Measurements from ENCODE around the gene CCDC54.

The CCDC54 gene

GRCh38 chr3:107413264-107413663 lies 36.0 kb downstream of the CCDC54 start:
- DNase-seq (ENCODE audit: low read depth) = no peak
- no peak overlapping the region for H3K4me3 ChIP-seq (ENCODE audit: low read length)
- TF ChIP-seq, protein P1, sequence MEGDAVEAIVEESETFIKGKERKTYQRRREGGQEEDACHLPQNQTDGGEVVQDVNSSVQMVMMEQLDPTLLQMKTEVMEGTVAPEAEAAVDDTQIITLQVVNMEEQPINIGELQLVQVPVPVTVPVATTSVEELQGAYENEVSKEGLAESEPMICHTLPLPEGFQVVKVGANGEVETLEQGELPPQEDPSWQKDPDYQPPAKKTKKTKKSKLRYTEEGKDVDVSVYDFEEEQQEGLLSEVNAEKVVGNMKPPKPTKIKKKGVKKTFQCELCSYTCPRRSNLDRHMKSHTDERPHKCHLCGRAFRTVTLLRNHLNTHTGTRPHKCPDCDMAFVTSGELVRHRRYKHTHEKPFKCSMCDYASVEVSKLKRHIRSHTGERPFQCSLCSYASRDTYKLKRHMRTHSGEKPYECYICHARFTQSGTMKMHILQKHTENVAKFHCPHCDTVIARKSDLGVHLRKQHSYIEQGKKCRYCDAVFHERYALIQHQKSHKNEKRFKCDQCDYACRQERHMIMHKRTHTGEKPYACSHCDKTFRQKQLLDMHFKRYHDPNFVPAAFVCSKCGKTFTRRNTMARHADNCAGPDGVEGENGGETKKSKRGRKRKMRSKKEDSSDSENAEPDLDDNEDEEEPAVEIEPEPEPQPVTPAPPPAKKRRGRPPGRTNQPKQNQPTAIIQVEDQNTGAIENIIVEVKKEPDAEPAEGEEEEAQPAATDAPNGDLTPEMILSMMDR (conservative IDR thresholded peaks at IDR 0.05; ENCODE audit: low read length) = no peak

DNA sequence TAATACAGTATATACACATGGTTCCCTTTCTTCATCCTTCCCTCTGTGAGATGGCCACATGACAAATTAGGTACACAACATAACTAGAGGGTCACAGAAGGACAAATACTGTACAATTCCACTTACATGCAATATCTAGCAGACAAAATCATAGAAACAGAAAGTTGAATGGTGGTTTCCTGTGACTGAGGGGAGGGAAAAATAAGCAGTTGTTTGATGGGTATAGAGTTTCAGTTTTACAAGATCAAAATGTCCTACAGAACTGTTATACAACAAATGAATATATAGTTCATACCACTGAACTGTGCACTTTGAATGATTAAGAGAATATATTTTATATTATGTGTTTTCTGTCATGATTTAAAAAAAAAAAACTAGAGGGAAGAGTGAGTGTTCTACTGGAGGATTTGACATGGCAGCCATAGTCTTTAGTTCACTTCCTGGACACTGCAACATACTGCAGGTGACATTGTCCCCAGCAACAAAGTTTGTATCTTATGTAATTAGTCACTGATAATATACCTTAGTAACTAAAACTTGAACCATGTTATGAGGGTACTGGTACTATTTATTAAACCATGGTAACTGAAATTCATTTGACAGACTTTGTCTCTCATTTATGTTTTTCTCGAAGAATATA lies 37.2 kb downstream of the CCDC54 start:
- TF ChIP-seq, protein P1 (conservative IDR thresholded peaks at IDR 0.05; ENCODE audit: low read length) = no peak
- no peak overlapping the region for H3K4me3 ChIP-seq (ENCODE audit: low read length)
- DNase-seq (ENCODE audit: low read depth) = no peak

GRCh38 chr3:107416138-107416537 lies 38.9 kb downstream of the CCDC54 start:
- TF ChIP-seq, protein P1 (conservative IDR thresholded peaks at IDR 0.05; ENCODE audit: low read length) = no peak
- DNase-seq (ENCODE audit: low read depth) = no peak
- H3K4me3 ChIP-seq (ENCODE audit: low read length) = no peak overlapping the region

- H3K4me3 ChIP-seq (ENCODE audit: low read length) = no peak overlapping the region
- TF ChIP-seq, protein P1 (conservative IDR thresholded peaks at IDR 0.05; ENCODE audit: low read length) = no peak
- DNase-seq (ENCODE audit: low read depth) = peak; percentile 68
Measured at GRCh38 chr3:107416886-107417285, 39.6 kb downstream of the CCDC54 start.

DNA sequence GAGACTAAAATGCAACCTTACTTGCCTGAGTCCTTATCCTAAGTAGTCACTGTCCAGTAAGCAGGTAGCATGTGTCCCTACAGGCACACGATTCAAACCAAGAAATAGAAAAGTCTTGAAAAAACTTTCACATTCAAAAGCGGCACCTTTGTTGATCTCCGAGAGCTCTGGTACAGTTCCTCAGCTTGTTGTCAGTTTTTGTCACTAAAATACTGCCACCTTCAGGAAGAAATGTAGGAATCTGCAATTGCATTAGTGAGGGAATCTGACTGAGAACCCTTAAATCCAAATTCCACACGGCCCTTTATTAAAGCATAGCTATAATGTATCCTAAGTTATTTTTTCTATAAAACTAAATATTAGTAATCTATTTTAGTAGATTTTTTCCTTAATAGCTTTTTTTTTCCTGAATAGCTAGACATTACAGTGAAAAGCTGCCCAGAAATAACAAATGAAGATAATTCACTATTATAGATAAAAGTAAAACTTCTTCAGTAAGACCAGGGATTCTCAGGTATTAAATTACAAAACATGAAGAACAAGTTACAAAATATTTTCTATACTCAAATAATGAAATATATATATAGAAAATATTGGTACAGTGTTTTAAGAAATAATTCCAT lies 44.0 kb downstream of the CCDC54 start:
- peak; percentile 76 for DNase-seq (ENCODE audit: low read depth)
- TF ChIP-seq, protein P1 (conservative IDR thresholded peaks at IDR 0.05; ENCODE audit: low read length) = peak; percentile 81
- peak overlapping the region; percentile 56 for H3K4me3 ChIP-seq (ENCODE audit: low read length)

DNA sequence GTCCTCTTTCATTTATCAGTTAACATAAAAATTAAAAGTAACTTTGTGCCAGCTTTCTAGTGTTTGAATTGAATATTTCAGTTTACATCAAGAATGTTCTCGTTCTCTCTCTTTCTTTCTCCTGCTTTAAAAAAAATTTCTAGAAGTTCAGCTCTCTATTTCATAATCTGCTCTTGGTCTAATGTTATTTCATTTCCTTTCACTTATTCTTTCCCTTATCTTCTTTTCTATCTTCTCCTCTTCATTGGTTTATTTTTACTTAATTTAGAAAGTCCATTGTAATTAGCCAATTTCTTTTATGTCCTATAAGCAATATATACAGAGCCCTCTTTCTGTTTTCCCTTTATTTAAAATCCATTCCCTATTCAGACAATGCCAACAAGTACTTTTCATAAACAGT lies 44.6 kb downstream of the CCDC54 start:
- H3K4me3 ChIP-seq (ENCODE audit: low read length) = no peak overlapping the region
- no peak for DNase-seq (ENCODE audit: low read depth)
- TF ChIP-seq, protein P1 (conservative IDR thresholded peaks at IDR 0.05; ENCODE audit: low read length) = no peak

GRCh38 chr3:107425033-107425432 lies 47.8 kb downstream of the CCDC54 start:
- TF ChIP-seq, protein P1 (conservative IDR thresholded peaks at IDR 0.05; ENCODE audit: low read length) = no peak
- DNase-seq (ENCODE audit: low read depth) = no peak

More at GRCh38 chr3:107425033-107425432, 47.8 kb downstream of the CCDC54 start:
- H3K4me3 ChIP-seq (ENCODE audit: low read length) = no peak overlapping the region
